Bronchial epithelial cell (primary cell): ENCODE data around the gene UBAP1. TPM values are rescaled to one million over a fixed set of nuclear protein-coding genes. Genes with fewer than 3 reads are reported as not detected.
"Not testable (repeated sequence)": the region's sequence is repeated elsewhere in the genome, so short reads cannot be mapped to it uniquely, and the experiment has no call there.

Experiments
- DNase-seq: peaks from one replicate; pipeline ENCODE4 v3.0.0-alpha.2; 2010; ENCODE audit warnings: low read depth
- FAIRE-seq: peaks from 2 replicates; lab custom pipeline; 2011; peaks lifted over from hg19 to GRCh38; lab: Jason Lieb, UNC
- H3K27me3 ChIP-seq: 2 replicates; pipeline ENCODE4 v1.5.1; 2011; ENCODE audit warnings: low read length; ENCODE audit not compliant: control insufficient read depth, insufficient read depth
- H3K36me3 ChIP-seq: 2 replicates; pipeline ENCODE4 v1.5.1; 2011; ENCODE audit warnings: low read length; ENCODE audit not compliant: control insufficient read depth, insufficient read depth
- H3K4me3 ChIP-seq: 2 replicates; pipeline ENCODE4 v1.5.1; 2011; ENCODE audit warnings: mild to moderate bottlenecking, low read depth, low read length, control low read depth
- total RNA-seq: library from RNA; depleted of rRNA; stranded (reverse); fragments of >200 nt; gene quantifications from 2 replicates; pipeline ENCODE4 v1.2.1, GENCODE V29; 2014
- TF ChIP-seq, protein P1 (sequence below): IDR thresholded peaks from 2 replicates; pipeline ENCODE4 v1.5.1; 2011; ENCODE audit warnings: mild to moderate bottlenecking, moderate library complexity, low read length, control low read depth, inconsistent platforms; ENCODE audit not compliant: insufficient read depth, severe bottlenecking

The UBAP1 gene
- total RNA-seq, 1 donor from 2014 or later: 37.6 TPM

DNA sequence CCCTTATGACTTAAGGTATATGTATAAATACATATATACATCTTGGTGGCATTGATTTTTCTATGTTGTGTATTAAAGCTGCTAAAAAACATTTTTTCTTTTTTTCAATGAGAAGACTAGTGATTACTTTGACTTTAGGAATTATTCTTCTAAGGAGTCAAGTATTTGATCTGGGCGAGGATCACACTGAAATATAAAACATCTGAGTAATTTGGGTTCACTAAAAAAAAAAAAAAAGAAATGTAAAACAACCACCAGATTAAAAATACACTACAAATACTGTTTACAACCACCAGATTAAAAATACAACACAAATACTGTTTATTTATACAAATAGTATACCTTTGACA lies 9.0 kb downstream of the UBAP1 start:
- TF ChIP-seq, protein P1, sequence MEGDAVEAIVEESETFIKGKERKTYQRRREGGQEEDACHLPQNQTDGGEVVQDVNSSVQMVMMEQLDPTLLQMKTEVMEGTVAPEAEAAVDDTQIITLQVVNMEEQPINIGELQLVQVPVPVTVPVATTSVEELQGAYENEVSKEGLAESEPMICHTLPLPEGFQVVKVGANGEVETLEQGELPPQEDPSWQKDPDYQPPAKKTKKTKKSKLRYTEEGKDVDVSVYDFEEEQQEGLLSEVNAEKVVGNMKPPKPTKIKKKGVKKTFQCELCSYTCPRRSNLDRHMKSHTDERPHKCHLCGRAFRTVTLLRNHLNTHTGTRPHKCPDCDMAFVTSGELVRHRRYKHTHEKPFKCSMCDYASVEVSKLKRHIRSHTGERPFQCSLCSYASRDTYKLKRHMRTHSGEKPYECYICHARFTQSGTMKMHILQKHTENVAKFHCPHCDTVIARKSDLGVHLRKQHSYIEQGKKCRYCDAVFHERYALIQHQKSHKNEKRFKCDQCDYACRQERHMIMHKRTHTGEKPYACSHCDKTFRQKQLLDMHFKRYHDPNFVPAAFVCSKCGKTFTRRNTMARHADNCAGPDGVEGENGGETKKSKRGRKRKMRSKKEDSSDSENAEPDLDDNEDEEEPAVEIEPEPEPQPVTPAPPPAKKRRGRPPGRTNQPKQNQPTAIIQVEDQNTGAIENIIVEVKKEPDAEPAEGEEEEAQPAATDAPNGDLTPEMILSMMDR: no peak
- no peak for FAIRE-seq
- no peak for DNase-seq
- H3K4me3 ChIP-seq: no peak overlapping the region
- peaks cover 4% of the 10 kb centered on the region for H3K36me3 ChIP-seq
- H3K27me3 ChIP-seq: no peaks in the 10 kb centered on the region

DNA sequence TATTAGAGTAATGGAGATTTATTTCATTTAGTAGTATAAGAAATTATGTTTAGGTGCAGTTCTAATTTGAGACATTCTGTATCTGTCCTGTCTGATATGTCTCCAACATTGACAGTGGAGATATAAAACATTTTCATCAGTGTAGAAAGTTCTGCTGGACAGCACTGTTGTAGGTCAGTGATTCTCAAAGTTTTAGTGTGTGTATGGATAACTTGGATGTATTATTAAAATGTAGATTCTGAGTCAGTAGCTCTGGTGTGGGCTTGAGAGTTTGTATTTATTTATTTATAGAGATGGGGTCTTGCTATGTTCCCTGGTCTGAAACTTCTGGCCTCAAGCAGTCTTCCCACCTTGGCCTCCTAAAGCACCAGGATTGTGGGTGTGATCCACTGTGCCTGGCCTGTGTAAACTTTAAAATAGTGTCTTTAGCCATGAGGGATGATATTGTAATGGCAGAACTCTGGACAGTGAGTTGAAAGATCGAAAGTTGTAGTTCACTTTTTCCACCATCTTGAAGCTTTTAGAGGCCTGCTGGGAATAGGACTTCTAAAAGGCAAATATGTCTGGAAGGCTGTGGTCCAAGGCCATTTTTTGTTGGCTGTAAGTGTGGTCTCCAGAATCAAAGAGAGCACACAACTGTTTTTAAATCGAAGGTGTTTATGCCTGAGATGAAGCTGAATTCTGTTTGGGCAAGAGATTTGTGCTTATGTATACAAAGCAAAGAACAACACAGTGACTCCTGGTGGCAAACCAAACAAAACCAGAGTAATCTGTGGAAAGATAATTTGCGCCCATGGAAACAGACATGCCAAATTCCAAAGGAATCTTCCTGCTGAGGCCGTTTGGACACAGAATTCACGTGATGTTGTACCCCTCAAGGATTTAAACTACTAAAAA lies 12.4 kb downstream of the UBAP1 start:
- TF ChIP-seq, protein P1: peak; percentile 42
- DNase-seq (peak; percentile 38), FAIRE-seq (no peak)
- Histone ChIP-seq H3K36me3 (peaks cover 1% of the 10 kb centered on the region), H3K27me3 (no peaks in the 10 kb centered on the region), H3K4me3 (no peak overlapping the region)

- DNase-seq (no peak), FAIRE-seq (no peak)
Observed at GRCh38 chr9:34195143-34195542, 16.3 kb downstream of the UBAP1 start.

DNA sequence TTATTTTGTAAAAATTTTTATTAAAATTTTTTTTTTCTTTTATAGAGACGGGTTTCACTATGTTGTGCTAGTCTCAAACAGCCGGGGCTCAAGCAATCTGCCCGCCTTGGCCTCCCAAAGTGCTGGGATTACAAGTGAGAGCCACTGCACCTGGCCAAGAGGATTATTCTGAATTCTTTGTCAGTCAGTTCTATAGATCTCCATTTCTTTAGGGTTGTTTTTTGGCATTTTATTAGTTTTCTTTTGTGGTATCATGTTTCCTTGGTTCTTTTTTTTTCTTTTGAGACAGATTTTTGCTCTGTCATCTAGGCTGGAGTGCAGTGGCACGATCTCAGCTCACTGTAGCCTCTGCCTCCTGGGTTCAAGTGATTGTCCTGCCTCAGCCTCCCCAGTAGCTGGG lies 18.4 kb downstream of the UBAP1 start:
- H3K36me3 ChIP-seq, DNase-seq, FAIRE-seq, H3K27me3 ChIP-seq, H3K4me3 ChIP-seq: not testable (repeated sequence)

More at GRCh38 chr9:34195143-34195542, 16.3 kb downstream of the UBAP1 start:
- peaks cover 3% of the 10 kb centered on the region for H3K36me3 ChIP-seq
- TF ChIP-seq, protein P1: no peak
- H3K4me3 ChIP-seq: no peak overlapping the region
- H3K27me3 ChIP-seq: no peaks in the 10 kb centered on the region

- FAIRE-seq (no peak), DNase-seq (no peak)
- Histone ChIP-seq H3K36me3 (peaks cover 5% of the 10 kb centered on the region), H3K27me3 (no peaks in the 10 kb centered on the region), H3K4me3 (no peak overlapping the region)
- TF ChIP-seq, protein P1: no peak
Observed at GRCh38 chr9:34197756-34198711, 19.2 kb downstream of the UBAP1 start.

GRCh38 chr9:34200092-34200491 lies 21.2 kb downstream of the UBAP1 start:
- no peak for DNase-seq
- no peaks in the 10 kb centered on the region for H3K27me3 ChIP-seq
- H3K36me3 ChIP-seq: peaks cover 5% of the 10 kb centered on the region
- H3K4me3 ChIP-seq: no peak overlapping the region
- TF ChIP-seq, protein P1: no peak
- FAIRE-seq: no peak
